SKM-1 (cell line): ENCODE data around the gene GKAP1.
A peak's percentile ranks its signal among the peaks of the same experiment; 100 is the strongest.
"Not testable (repeated sequence)": the region's sequence is repeated elsewhere in the genome, so short reads cannot be mapped to it uniquely, and the experiment has no call there.

Experiments used
- DNase-seq: peaks from one replicate; lab custom pipeline; 2025; ENCODE audit not compliant: unreplicated experiment; lab: John Stamatoyannopoulos, UW

Gene GKAP1

DNA sequence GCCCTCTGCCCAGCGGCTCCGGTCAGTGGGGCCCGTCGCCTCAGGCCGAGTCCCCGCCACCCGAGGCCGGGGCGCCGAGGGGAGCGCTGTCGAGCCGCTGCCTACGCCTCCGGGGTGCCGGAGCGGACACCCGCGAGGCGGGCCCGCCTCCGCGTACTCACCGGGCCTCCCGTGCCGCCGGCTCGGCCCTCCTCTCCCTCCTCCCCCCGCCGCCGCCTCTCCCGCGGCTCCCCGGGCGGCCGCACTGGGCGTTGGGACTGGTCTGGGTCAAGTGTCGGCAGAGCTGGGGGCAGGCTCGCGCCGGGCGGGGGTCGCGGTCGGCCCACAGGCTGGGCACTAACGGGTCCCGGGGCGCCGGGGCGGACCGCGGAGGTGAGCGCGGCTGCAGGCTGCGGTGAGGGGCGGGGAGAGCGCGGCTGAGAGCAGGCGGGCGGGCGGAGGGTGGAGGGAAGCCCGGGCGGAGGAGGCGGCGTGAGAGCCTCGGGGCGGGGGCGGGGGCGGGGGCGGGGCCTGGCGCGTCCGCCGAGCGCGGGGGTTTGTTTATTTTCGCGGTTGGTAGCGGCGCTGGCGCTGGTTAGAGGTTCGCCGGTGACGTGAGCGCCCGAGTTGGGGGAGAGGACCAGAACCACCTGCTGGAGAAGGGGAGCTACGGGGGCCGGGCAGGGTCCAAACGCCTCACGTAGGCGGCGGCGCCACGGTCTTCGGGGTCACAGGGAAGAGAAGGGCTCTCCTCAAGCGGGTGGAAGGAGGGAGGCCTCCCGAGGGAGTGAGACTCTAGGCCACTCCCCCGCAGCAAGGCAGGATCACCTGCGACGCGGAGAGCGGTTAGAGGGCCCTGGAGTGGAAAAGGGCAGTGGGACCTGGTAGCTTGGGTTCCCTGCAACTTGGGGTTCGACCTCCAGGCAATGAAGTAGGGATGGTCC is at the start of gene GKAP1:
Gene GKAP1 (minus strand): TSS at position 414 of the 923 bp plus-strand sequence. CDS start 11,252 bp downstream, outside the sequence.
- not testable (repeated sequence) for DNase-seq

- peak; percentile 1 for DNase-seq
These were observed 32.3 kb upstream of the GKAP1 start for GRCh38 chr9:83849895-83850294.

- not testable (repeated sequence) for DNase-seq
These were observed 19.6 kb upstream of the GKAP1 start for GRCh38 chr9:83837070-83837643.

GRCh38 chr9:83830426-83831071 is 13.0 kb upstream of the GKAP1 start:
- DNase-seq = not testable (repeated sequence)

GRCh38 chr9:83824986-83825623 is 7.5 kb upstream of the GKAP1 start:
- not testable (repeated sequence) for DNase-seq

- not testable (repeated sequence) for DNase-seq
These were observed 586 bp downstream of the GKAP1 start for GRCh38 chr9:83817011-83817355.

GRCh38 chr9:83815120-83815519 is 2.4 kb downstream of the GKAP1 start:
- not testable (repeated sequence) for DNase-seq

DNA sequence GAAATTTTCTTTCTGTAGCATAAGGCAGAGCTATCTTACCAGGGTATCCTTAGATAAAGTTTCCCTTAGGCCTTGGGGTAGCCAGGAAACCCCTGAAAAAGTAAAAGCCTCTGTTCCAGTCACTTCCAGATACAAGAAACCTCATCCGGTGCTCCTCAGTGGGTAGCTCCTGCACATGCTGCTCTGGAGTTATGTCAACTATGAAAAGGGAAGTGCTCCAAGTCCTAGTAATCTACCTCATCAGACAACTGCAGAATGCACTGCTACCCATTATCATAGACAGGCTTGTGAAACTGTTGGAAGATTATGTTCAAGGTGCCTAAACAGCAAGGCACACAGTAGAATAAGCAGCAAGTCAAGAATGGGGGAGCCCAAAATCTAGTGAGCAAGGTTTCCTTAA is 8.4 kb downstream of the GKAP1 start:
- not testable (repeated sequence) for DNase-seq

DNA sequence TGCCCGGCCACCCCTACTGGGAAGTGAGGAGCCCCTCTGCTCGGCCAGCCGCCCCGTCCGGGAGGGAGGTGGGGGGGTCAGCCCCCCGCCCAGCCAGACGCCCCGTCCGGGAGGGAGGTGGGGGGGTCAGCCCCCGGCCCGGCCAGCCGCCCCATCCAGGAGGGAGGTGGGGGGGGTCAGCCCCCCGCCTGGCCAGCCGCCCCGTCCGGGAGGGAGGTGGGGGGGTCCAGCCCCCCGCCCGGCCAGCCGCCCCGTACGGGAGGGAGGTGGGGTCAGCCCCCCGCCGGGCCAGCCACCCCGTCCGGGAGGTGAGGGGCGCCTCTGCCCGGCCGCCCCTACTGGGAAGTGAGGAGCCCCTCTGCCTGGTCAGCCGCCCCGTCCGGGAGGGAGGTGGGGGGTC is 13.1 kb downstream of the GKAP1 start:
- not testable (repeated sequence) for DNase-seq

DNA sequence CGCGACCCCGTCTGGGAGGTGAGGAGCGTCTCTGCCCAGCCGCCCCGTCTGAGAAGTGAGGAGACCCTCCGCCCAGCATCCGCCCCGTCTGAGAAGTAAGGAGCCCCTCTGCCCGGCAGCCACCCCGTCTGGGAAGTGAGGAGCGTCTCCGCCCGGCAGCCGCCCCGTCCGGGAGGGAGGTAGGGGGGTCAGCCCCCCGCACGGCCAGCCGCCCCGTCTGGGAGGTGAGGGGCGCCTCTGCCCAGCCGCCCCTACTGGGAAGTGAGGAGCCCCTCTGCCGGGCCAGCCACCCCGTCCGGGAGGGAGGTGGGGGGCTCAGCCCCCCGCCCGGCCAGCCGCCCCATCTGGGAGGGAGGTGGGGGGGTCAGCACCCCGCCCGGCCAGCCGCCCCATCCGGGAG is 13.6 kb downstream of the GKAP1 start:
- not testable (repeated sequence) for DNase-seq

DNA sequence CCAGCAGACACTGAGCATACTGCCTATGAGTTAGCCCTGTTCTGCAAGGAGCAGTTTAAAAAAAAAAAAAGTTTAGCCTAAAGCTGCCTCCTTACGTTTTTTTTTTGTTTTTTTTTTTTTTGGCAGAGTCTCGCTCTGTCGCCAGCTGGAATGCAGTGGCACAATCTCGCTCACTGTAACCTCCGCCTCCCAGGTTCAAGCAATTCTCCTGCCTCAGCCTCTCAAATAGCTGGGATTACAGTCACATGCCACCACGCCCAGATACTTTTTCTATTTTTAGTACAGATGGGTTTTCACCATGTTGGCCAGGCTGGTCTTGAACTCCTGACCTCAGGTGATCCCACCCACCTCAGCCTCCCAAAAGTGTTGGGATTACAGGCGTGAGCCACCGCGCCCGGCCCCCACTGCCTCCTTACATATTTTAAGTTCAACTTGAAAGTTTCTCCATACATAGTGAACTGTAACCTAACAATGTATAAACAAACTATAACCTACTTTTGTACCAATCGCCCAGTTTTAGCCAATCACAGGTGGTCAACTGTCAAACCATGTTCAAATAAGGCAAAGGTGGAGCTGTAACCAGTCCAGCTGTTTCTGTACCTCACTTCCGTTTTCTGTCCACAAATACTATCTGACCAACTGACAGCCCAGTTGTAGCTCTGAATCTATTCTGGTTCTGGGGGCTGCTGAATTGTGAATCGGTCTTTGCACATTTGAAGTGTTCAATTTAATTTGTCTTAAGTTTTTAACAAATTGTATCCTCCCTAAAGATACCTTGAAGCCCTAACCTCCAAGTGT is 17.1 kb downstream of the GKAP1 start:
- no peak for DNase-seq

DNA sequence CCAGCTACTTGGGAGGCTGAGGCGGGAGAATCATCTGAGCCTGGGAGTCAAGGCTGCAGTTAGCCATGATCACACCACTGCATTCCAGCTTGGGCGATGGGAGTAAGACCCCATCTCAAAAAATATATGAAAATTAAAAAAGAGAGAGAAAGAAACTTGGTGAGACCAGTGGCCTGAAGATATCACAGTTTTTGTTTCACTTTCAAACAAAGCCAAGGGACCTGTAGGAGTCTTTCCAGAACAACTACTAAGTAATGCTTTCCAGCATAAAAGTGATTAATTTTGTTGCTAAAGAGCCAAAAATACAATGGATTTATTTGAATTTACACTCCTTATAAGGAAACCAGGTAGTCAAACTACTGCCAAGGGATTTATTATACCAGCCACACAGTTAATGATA is 23.5 kb downstream of the GKAP1 start:
- no peak for DNase-seq

DNA sequence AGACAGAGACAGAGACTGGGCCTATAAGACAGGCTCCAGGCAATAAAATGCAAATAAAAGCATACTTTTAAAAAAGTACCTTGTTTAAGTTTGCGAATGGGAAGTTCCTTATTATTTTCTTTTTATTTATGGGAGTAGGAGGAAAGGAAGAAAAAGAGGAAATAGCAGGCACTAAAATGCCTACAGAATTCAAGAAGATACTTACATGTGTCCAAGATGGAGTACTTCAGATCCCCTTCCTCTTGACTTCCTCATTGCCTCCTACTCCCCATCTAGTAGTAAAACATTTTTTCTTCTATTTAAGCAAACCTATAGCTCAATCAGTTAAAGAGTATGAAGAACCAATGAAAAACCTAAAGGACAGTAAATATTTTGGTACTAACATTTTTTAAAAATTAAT is 24.8 kb downstream of the GKAP1 start:
- no peak for DNase-seq

DNA sequence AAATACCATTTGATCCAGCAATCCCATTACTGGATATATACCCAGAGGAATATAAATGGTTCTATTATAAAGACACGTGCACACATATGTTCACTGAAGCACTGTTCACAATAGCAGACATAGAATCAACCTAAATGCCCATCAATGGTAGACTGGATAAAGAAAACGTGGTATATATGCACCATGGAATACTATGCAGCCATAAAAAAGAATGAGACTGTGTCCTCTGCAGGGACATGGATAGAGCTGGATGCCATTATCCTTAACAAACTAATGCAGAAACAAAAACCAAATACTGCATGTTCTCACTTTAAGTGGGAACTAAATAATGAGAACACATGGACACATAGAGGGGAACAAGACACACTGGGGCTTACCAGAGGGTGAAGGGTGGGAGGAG is 39.4 kb downstream of the GKAP1 start:
- DNase-seq = no peak

DNA sequence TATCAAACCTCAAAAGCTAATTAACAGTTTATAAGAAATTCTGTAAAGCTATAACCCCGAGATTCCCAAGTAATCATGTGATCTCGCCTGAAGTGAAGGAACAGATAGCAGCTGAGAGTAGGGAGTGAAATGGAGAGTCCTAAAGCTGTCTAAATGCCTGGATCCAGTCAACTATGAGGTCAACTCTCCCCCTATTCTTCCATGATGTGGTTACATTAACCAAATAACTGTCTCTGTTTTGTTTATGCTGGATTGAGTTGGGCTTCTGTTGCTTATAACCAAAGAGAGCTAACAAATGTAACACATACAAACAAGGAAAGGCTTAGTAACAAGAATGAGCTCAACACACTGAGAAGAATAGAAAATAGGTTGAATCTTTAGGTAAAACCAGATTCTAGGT is 41.6 kb downstream of the GKAP1 start:
- no peak for DNase-seq

DNA sequence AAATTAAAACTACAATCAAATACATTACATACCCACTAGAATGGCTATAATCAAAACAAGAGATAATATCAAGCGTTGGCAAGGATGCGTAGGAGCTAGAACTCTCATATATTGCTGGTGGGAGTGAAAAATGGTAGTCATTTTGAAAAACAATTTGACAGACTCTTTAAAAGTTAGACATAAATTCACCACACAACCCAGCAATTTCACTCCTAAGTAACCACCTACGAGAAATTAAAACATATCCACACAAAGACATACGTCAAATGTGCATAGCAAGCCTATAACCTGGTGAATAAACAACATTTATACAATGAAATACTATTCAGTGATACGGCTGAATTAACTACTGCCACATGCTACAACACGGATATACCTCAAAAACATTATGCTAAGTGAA is 44.7 kb downstream of the GKAP1 start:
- DNase-seq = no peak

GRCh38 chr9:83765376-83765775 is 52.2 kb downstream of the GKAP1 start:
- no peak for DNase-seq

GRCh38 chr9:83754383-83754977 is 63.1 kb downstream of the GKAP1 start:
- no peak for DNase-seq

GRCh38 chr9:83749706-83750105 is 67.9 kb downstream of the GKAP1 start:
- no peak for DNase-seq

GRCh38 chr9:83744206-83744605 is 73.4 kb downstream of the GKAP1 start:
- no peak for DNase-seq
